ENCODE data around the gene UGP2.

UGP2 gene

DNA sequence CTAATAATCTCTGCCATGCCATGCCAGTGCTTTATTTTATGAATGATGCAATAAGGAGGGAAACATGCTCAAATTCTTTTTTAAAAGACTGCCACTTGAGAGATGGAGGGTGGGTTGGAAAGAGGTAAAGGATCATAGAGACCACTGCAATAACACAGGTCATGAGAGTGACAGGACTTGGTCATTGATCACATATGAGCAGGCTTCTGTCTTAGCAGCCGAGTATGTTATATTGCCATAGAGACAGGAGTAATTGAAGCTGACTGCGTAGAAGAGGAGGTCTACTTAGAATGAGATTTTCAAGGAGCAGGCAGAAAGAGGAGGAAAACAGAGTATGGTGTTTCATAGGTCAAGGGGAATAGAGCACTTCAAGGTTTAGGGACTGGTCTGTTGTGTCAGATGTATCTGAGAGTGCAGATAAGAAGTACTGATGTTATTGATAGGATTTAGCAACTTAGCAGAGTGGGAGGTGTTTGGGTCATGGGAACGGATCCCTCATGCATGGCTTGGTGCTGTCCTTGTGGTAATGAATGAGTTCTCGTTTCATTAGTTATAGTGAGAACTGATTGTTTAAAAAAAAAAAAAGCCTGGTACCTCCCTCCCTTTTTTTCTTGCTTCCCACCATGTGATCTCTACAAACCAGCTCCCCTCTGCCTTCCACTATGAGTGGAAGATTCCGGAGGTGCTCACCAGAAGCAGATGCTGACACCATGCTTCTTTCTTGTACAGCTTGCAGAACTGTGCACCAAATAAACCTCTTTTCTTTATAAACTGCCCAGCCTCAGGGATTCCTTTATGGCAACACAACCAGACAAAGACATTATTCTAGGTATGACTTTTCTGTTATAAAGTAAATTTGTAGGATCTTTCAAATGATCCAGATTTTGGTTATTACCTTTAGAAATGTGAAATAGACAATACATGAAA, 32.8 kb downstream of the UGP2 start:
- H3K4me3 ChIP-seq (replicated peaks in 1 of 2; ENCODE audit: low read depth in 2 of 2, low read length in 2 of 2) = no peak overlapping the region
- no peak for TF ChIP-seq CTCF (IDR thresholded peaks at IDR 0.05; ENCODE audit: low read depth, low read length)
- no peak for DNase-seq (ENCODE audit: low read depth in 2 of 2)

- H3K4me3 ChIP-seq (replicated peaks in 1 of 2; ENCODE audit: low read depth in 2 of 2, low read length in 2 of 2) = no peak overlapping the region
- no peak for TF ChIP-seq CTCF (IDR thresholded peaks at IDR 0.05; ENCODE audit: low read depth, low read length)
- peak in 1 of 2 donors; percentile 29 for DNase-seq (ENCODE audit: low read depth in 2 of 2)
Measured at GRCh38 chr2:63875131-63875527, 33.4 kb downstream of the UGP2 start.

DNA sequence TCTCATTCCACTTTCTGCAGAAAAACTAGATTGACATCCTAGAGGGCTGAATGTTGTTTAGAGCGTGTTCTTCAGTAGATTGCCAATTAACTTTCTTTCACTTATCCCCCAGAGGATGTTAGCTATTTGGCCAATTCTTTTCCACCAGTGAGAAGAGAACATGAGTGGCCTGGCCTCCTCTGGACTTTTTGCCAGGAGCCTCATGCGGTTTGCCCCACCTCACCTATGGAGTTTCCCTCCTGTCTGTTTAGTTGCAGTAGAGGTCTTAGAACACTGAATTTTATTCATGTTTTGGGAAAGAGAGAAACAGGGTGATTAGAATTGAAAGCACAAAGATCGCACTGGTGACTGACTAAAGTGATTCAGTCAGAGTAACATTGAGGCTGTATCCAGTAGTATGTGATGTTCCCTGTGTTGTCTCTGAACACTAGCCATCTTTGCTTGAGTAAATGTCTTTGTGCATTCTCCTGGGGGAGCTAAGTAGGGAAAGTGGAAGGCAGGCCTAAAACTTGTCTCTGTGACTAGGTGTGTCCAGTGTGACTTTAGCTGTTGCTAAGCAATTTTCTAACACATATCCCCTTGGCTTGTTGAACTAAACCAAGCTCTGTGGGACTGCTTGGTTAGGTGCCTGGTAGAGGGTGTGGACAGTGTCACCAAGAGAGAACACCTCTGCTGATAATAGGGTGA, 34.0 kb downstream of the UGP2 start:
- H3K4me3 ChIP-seq (replicated peaks in 1 of 2; ENCODE audit: low read depth in 2 of 2, low read length in 2 of 2) = no peak overlapping the region
- TF ChIP-seq CTCF (IDR thresholded peaks at IDR 0.05; ENCODE audit: low read depth, low read length) = no peak
- no peak for DNase-seq (ENCODE audit: low read depth in 2 of 2)

- TF ChIP-seq CTCF (IDR thresholded peaks at IDR 0.05; ENCODE audit: low read depth, low read length) = no peak
- no peak for DNase-seq (ENCODE audit: low read depth in 2 of 2)
- H3K4me3 ChIP-seq (replicated peaks in 1 of 2; ENCODE audit: low read depth in 2 of 2, low read length in 2 of 2) = no peak overlapping the region
Measured at GRCh38 chr2:63876311-63876710, 34.6 kb downstream of the UGP2 start.

- DNase-seq (ENCODE audit: low read depth in 2 of 2) = no peak
- no peak overlapping the region for H3K4me3 ChIP-seq (replicated peaks in 1 of 2; ENCODE audit: low read depth in 2 of 2, low read length in 2 of 2)
- TF ChIP-seq CTCF (IDR thresholded peaks at IDR 0.05; ENCODE audit: low read depth, low read length) = no peak
Measured at GRCh38 chr2:63878486-63878885, 36.8 kb downstream of the UGP2 start.

- no peak overlapping the region for H3K4me3 ChIP-seq (replicated peaks in 1 of 2; ENCODE audit: low read depth in 2 of 2, low read length in 2 of 2)
- TF ChIP-seq CTCF (IDR thresholded peaks at IDR 0.05; ENCODE audit: low read depth, low read length) = no peak
- no peak for DNase-seq (ENCODE audit: low read depth in 2 of 2)
Measured at GRCh38 chr2:63879876-63880433, 38.3 kb downstream of the UGP2 start.

Data from cardiac fibroblast (primary cell).